Right forelimb (tissue), 1 donor: ENCODE data around the gene RRP7A.
A peak's percentile ranks its signal among the peaks of the same experiment; 100 is the strongest.
"Not testable (repeated sequence)": the region's sequence is repeated elsewhere in the genome, so short reads cannot be mapped to it uniquely, and the experiment has no call there.

Experiments
- DNase-seq: peaks from one replicate; pipeline ENCODE4 v3.0.0-alpha.2; 2018

Gene RRP7A

DNA sequence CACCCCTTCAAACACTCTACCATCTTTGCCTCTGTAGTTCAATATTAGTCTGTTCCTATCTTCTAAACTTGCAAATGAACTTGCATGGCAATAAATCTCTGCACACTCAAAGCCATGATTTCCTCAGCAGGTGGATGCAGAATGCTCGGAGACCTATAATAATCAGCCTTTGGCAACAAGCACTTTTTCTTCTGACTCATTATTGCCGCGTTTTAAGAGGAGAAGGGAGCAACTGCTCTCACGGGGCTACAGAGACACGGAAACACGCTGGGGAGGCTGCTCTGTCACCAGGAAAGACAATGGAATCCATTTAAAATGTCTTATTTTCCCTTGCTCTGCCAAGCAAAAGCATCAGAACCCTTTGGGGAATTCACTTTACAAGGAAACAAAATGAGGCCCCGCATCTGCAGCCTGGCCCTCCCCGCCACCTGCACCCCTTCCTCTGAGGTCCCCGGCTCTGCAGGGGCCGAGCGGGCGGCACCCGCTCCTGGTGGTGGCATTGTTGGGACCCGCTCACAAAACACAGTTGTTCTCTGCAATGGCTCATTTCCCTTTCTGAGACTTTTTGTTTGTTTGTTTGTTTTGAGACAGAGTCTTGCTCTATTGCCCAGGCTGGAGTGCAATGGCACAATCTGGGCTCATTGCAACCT is 15.6 kb upstream of the RRP7A start:
- not testable (repeated sequence) for DNase-seq

DNA sequence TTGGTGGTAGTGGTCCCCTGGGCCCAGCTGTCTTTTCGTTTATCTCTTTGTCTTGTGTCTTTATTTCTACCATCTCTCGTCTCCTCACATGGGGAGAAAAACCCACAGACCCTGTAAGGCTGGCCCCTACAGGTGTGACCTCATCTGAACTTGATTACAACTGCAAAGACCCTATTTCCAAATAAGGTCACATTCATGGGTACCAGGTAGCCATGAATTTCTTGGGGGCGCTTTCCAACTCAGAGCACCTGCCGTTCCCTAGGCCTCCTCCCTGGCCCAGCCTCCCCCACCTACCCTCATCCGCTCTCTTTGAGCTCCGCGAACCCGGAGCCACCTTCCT is 14.0 kb upstream of the RRP7A start:
- no peak for DNase-seq

DNA sequence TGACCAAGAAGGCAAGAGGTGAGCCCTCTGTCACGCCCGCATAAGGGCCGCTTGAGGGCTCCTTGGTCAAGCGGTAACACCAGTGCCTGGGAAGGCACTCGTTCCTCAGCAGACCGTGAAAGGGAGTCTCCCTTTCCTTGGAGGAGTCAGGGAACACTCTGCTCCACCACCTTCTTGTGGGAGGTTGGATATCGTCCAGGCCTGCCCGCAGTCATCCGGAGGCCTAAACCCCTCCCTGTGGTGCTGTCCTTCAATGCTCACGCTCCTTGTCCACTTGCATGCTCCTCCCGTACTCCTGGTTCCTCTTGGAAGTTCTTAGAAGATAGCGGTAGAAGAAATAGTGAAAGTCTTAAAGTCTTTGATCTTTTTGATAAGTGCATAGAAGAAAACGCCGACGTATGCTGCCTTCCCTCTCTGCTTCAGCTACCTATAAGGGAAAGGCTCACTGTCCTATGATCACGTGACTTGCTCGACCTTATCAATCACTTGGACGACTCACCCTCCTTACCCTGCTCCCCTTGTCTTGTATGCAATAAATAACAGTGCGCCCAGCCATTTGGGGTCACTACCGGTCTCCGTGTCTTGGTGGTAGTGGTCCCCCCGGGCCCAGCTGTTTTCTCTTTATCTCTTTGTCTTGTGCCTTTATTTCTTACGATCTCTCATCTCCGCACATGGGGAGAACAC is 11.9 kb upstream of the RRP7A start:
- not testable (repeated sequence) for DNase-seq

DNA sequence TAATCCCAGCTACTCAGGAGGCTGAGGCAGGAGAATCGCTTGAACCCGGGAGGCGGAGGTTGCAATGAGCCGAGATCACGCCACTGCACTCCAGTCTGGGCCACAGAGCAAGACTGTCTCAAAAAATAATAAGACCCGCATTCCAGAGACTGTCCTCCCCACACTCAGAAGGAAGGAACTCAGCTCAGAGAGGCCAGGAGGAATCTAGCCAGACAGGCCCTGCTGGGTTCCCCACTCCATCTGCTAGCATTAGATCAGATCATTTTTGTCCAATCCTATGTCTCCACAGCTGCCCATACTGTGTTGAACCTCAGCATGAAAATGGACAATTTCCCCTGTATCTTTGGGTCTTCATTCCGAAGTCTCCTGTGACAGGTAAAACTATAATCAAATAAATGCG is 9.8 kb upstream of the RRP7A start:
- DNase-seq, result not testable (repeated sequence)

DNA sequence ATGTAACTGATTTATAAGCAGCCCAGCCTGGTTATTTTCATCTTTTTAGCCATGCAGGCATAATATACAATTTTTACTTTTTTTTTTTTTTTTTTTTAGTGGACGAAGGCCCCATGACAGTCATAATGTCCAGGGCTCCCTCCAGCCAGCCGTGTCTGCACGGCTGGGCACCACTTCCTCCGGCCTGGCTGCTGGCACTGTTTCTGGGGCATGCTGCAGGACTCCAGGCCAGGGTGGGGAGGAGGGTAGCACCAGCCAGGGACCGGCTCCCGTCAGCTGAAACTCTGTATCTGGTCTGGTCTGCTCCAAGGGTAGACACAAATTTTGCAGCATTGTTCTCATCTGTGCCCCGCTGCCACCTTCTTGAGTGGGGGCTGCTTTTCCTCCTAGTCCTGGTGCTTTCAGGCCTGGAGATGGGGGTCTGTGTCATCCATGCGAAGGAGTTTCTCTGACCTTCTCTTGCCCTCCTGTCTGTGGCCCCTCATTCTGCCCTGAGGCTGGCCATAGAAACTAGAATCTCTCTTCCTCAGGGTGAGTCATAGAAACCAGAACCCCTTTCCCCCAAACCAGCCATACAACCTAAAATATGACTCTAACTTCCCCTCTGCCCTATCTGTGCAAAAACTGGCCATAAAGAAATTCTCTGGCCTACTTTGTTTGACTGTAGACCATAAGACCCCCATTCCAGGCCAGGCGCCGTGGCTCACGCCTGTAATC is 9.2 kb upstream of the RRP7A start:
- no peak for DNase-seq

DNA sequence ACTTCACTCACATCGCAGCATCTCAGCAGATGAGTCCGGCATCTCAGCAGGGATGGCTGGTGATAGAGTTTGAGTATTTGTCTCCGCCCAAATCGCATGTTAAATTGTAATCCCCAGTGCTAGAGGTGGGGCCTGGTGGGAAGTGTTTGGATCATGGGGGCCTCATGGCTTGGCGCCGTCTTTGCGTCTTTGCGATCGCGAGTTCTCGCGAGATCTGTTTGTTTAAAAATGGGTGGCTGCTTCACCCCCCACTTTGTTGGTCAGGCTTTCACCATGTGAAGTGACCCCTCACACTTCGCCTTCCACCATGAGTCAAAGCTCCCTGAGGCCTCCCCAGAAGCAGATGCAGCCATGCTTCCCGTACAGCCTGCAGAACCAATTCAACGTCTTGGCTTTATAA is 3.0 kb upstream of the RRP7A start:
- DNase-seq, result no peak

DNA sequence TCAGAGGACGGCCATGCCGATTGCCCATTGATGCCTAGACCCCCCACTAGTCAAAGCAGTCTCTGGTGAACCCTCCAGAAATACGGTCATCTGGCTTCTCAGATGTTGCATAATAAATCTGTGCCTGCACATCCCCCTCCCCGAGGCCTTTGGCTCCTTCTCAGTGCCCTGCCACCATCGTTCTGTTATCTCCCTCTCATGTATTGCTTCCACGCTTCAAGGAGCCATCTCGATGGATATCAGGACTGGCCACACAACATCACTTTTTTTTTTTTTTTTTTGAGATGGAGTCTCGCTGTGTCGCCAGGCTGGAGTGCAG is 1.6 kb upstream of the RRP7A start:
- no peak for DNase-seq

DNA sequence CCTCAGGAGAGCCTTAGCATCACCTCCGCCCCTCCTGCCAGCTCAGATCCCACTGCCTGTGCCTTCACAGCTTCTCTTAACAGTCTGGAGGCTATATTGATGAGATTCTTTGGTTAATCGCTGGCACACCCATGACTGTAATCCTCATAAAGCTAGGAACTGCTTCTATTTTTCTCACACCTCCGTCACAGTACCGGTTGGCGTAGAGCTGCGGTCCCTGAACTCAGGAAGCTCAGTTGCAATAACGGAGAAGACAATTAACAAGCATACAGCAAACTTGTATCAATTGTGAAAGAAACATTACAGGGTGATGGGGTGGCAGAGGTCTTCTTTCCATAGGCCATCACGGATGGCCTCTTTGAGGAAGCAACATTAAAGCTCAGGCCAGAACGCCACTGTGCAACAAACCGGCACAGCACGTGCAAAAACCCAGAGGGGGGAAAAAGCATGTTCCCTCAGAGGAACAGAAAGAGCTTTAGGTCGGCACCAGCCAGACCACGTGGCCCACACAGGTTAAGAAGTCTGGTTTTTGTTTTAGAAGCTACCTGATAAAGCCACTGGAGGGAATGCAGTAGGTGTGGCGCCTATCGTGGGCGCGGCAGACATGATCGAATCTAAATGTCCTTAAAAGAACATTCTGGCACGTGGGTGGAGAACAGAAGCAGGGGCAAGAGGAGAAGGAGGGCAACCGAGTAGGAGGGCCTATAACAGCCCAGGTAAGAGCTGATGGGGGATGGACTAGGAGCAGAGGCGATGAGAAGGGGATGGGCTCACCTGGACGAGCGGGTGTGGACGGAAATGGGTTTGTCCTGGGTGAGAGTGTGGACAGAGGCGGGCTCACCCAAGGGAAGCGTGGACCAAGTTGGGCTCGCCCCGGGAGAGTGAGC is 715 bp downstream of the RRP7A start:
- not testable (repeated sequence) for DNase-seq

DNA sequence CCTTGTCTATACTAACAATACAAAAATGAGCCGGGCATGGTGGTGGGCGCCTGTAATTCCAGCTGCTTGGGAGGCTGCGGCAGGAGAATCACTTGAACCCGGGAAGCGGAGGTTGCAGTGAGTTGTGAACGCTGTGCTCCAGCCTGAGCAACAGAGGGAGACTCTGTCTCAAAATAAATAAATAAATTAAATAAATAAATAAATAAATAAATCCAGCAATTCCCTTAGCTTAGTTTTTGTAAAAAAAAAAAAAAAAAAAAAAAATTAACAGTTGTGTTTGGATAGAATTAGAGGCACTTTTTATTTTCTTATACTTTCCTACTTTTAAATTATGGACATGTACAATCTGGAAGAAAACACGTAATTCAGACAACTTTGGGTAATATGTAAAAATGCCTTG is 2.5 kb downstream of the RRP7A start:
- DNase-seq, result not testable (repeated sequence)

DNA sequence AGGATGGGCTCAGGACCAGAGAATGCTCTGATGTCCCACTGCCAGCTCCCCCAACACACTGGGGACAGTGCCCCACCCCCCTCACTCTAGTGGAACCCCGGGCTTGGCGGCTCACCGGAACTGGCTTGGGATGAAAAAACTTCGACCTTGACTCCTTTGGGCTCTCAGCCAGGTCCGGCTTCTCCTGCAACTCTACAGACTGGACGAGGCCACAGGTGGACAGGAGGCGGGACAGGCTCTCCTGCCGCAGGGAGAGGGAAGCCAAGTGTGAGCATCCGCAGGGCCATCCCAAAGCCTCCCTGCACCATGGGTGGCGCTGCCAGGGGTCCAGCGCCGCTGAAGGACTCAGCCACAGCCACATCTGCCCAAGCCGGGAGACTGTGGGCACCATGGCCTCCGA is 3.7 kb downstream of the RRP7A start:
- no peak for DNase-seq

DNA sequence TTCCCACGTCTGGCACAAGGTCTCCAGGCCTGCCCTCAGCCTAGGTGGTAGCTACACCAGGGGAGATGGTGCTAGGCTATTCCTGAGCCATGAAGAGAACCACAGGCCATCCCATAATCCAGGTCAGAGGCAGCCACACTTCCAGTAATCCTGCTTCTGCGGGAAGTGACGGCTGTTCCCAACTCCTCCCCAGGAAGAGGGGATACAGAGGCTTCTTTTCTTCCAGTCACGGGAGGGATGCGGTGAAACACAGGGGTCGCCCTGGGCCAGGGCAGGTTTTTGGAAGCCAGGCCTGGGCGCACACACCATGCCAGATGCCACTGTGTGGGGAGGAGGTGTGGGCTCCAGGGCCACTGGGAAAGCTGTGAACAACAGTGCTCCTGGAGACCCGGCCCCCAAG is 4.3 kb downstream of the RRP7A start:
- DNase-seq, result not testable (repeated sequence)

DNA sequence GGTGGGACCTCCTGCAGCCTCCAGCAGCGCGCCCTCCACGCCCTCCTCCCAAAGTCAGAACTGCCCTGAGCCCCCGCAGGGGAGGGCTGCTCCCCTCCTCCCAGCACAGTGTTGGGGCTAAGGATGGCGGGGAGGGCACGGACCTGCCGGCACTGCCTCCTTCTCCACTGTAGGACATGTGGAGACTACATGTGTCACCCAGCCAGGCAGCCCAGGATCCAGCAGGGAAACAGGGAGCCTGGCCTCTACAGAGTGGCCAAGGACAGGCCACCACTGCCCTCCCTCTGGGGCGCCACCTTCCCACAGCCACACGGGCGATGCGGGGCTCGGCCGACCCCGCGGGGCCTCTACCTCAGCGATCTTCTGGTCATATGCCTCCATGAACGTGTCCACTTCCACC is 5.3 kb downstream of the RRP7A start:
- not testable (repeated sequence) for DNase-seq

DNA sequence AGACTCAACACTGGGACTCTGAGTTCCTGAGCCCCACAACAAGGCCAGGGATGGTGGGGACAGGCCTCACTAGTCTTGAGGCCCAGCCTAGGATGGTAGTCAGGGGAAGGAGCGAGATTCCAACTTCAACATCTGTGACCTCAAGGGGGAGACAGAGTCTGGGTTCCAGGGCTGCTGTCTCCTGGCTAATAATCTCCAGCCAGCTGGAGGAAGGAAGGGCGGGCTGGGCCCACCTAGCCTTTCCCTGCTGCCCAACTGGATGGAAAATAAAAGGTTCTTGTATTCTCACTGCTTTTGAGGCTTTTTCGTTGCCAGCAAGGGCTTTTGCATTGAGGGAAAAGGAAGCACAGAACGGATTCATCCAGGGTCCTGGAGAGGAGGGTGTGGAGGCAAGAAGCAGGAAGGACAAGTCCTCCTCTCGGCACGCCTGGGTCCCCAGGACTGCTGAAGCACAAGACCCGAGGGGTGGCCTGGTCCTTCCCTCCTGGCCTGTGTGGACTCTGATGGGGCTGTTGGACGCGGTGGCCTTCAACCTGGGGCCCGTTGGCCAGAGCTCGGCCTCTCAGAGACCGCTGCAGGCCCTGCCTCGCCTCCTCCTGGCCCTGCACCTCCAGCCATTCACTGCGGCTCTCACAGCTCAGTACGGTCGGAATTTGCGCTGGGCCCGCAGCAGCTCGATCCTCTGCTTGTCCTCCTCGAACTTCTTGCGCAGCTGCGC is 7.2 kb downstream of the RRP7A start:
- DNase-seq, result peak; percentile 73

DNA sequence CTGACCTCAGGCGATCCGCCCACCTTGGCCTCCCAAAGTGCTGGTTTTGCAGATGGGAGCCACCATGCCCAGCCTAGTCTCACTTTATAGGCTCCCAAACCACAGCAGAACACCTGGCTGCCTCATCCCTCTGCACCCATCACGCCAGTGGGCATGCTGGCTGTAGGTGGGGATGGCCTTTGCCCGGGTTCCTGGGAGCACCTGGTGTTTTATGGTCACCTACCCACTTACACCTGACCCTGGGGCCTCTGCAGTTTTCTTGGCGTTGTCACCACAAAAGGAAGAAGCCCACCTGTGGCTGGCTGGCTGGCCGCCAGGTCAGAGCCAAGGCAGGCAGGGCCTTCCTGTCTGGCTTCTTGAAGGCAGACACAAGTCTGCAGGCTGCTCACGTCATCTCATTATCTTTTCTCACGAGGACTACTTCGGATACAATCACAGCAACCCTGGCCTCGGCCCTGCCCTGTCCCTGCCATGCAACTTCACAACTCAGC is 8.2 kb downstream of the RRP7A start:
- DNase-seq, result no peak

DNA sequence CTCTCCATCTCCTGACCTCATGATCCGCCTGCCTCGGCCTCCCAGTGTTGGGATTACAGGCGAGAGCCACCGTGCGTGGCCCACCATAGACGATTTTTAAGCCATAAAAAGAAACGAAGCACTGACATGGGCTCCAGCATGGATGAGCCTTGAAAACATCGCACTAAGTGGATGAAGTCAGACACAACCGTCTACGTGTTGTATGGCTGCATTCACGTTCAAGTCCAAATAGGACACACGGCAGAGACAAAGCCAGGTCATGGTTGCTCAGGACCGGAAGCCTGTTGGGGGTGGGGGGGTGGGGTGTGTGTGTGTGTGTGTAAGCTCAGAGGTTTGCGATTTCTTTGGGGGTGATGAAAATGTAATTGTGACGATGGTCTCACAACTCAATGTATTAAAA is 10.0 kb downstream of the RRP7A start:
- DNase-seq, result no peak

DNA sequence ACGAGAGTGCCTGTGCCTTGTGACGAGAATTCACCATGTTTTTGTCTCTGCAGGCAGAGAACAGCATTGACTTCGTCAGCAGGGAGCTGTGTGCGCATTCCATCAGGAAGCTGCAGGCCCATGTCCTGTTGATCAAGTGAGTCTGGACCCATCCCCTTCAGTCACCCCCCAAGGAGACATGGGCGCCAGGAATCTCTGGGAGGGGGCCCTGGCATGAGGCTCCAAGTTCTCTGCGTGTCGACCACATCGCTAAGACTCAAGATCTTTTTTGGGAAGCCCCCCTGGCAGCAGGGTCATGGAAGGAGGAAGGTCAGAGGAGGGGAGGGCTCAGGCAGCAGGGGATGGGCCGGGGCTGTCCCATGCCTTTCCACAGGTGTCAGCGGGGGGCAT is 10.6 kb downstream of the RRP7A start:
- not testable (repeated sequence) for DNase-seq

DNA sequence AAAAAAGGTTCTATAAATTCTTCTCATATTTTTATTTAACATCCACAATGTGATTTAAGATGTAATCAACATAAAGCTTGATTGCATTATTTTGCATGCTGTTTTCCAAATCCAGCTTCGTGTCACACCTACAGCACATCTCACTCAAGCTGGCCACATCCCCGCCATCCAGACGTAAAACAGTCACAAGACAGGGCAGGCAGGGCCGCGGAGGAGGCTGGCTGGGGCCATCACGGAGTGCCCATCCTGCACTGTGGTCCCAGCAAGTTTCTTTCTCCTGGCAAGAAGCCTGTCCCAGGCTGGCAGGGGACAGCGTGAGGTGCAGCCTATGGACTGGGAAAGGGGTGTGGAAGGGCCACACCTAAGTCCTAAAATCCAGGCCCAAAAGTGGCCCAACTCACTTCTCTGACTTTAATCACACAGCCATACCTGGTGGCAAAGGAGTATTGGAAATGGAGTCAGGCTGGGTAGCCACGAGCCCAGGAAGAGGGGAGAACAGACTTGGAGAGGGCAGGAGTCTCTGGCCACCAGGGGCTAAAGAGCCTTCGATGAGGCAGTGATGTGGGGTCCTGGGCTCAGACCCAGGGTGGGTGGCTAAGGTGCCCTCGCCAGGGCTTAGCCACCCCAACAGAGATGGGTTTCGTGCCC is 11.1 kb downstream of the RRP7A start:
- not testable (repeated sequence) for DNase-seq

DNA sequence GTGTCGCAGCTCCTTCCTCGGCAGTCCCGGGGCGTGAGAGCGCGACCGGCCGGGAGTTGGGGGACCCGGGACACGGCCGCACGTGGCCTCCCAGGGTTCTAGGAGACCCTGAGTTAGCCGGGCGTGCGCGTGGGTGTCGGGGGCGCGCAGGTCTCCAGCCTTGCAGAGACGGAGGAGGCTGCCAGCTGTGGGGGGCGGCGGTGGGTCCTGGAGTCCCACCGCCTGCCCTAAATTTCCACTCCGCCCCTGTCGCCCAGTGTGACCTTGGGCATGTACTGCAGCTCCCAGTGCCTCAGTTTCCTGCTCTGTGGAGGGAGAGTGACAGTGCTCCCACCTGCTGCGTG is 18.8 kb downstream of the RRP7A start:
- no peak for DNase-seq

DNA sequence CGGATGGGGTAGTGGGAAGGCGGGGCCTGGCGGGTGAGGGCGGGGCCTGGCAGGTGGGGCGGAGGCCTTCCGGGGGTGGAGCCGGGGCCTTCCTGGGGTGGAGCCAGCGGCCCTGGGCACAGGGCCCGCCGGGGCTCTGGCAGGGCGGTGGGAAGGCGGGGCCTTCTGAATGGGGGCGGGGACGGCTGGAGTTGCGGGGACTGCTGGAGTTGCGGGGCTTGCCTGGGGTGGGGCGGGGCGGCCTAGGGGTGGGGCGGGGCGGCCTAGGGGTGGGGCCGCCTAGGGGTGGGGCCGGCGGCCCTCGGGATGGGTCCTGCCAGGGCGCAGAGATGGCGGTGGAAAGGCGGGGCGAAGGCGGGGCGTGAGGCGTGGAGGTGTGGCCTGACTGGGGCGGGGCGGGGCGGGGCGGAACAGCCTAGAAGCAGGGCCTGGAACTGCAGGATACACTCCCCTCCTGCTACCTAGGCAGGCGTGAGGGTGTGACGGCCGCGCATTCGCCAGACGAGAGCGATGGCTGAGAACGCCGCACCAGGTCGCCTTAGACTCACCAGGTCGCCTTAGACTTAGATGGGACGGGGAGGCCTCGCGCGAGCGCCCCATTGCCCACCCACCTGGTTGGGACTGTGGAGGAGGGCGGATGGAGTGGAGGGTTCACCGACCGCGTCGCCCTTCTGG is 19.3 kb downstream of the RRP7A start:
- peak; percentile 75 for DNase-seq

DNA sequence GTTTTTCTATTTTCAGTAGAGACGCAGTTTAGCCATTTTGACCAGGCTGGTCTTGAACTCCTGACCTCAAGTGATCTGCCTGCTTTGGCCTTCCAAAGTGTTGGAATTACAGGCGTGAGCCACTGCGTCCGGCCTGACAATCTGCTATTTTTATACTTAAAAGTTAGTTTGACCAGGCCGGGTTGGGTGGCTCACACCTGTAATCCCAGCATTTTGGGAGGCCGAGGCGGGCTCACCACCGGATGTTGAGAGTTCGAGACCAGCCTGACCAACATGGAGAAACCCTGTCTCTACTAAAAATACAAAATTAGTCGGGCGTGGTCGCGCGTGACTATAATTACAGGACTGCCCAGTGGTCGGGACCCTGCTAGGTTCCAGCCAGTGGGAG is 19.8 kb downstream of the RRP7A start:
- DNase-seq, result not testable (repeated sequence)

DNA sequence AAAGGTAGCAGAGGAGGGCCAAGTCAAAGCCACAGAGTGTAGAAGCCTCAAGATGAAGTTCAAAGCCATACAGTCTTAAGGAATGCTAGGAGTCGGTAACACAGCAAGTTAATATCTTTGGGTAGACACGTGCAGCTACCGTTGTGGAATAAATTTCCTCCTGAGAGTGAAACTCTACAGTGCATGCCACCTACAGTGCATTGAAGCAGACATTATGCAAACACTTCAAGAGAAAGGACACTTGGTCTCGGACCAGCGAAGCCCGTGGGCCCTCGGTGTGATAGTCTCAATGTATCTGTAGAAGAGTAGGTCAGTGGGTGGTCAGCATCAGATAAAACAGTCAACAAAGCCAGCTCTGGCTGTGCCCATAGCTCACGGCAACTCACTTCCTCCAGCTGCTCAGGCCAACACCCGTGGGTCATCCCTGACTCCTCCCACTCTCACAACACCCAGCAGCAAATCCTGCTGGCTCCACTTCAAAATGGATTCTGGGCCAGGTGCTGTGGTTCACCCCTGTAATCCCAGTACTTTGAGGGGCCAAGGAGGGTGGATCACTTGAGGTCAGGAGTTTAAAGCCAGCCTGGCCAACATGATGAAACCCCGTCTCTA is 24.0 kb downstream of the RRP7A start:
- not testable (repeated sequence) for DNase-seq
